Cardiac fibroblast (primary cell): ENCODE data around the gene MRC2.

Experiments used
- DNase-seq, 2 donors: peaks; one replicate each; pipeline versions ENCODE4 v3.0.0 to v3.0.0-alpha.2; 2010; ENCODE audit warnings: low read depth in 2 of 2
- H3K4me3 ChIP-seq, 2 donors: replicated peaks in 1 of 2; 1 replicate in 1 of 2; 2 replicates in 1 of 2; pipeline ENCODE4 v1.5.1; 2011; ENCODE audit warnings: low read depth in 2 of 2, low read length in 2 of 2, mild to moderate bottlenecking in 2 of 2, moderate library complexity in 1 of 2
- CTCF ChIP-seq: IDR thresholded peaks from one replicate; pipeline ENCODE4 v1.5.1; 2011; ENCODE audit warnings: low read depth, mild to moderate bottlenecking, low read length, inconsistent platforms

The MRC2 gene

GRCh38 chr17:62653826-62654761 is 26.6 kb downstream of the MRC2 start:
- no peak overlapping the region for H3K4me3 ChIP-seq
- DNase-seq = peak; percentile 76 to 77
- TF ChIP-seq CTCF = no peak

- no peak for TF ChIP-seq CTCF
- no peak for DNase-seq
- no peak overlapping the region for H3K4me3 ChIP-seq
These were observed 28.2 kb downstream of the MRC2 start for GRCh38 chr17:62655656-62656055.

- TF ChIP-seq CTCF = no peak
- H3K4me3 ChIP-seq = no peak overlapping the region
- DNase-seq = no peak
These were observed 29.0 kb downstream of the MRC2 start for GRCh38 chr17:62656446-62656845.

GRCh38 chr17:62657145-62657665 is 29.7 kb downstream of the MRC2 start:
- no peak for TF ChIP-seq CTCF
- H3K4me3 ChIP-seq = no peak overlapping the region
- no peak for DNase-seq

- no peak for DNase-seq
- no peak overlapping the region for H3K4me3 ChIP-seq
- no peak for TF ChIP-seq CTCF
These were observed 30.2 kb downstream of the MRC2 start for GRCh38 chr17:62657690-62658089.

- no peak for DNase-seq
- TF ChIP-seq CTCF = no peak
- no peak overlapping the region for H3K4me3 ChIP-seq
These were observed 30.9 kb downstream of the MRC2 start for GRCh38 chr17:62658136-62658920.
